ENCODE results near the gene CTSD. TPM values are rescaled to one million over a fixed set of nuclear protein-coding genes. Genes with fewer than 3 reads are reported as not detected.

The CTSD gene
- total and polyA plus RNA-seq, 4 donors, result 310 to 814 (median 553) TPM

DNA sequence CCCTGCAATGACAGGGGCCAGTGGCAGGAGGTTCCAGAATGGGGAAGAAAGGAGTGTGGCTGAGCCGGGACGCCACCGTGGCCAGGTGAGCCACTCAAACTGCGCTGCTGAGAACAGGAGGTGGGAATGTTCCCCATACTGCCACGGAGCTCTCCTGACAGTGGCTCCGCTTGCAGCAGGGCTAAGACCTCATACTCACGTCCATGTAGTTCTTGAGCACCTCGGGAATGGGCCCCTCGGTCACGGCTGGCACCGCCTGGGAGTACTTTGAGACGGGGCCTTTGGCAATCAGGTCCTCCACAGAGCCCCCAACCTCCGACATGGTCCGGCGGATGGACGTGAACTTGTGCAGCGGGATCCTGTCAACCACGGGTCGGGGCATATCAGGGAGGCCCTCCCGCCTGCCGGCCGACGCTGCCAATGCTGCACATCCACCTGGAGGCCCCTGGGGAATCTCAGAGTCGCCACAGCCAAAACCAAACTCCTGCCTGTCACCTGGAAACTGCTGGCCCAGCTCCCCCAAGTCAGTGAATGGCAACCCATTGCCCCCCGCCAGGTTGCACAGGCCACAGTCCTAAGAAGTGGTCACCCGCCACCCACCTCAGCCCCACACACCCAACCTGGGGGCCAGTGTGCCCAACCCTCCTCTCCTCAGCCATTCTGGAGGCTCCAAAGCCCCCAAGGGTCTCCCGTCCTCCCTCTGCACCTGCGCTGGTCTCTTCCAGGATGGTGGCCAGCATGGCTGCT, 2.4 kb downstream of the CTSD start:
- H3K9ac ChIP-seq (ENCODE audit: low read depth in 1 of 2, low read length in 2 of 2), result peak overlapping the region; percentile 21 to 25
- H3K36me3 ChIP-seq (ENCODE audit: control insufficient read depth in 4 of 4, insufficient read depth in 3 of 4, low read depth in 1 of 4, low read length in 3 of 4), result peaks cover 0 to 15% (median 6%) of the 10 kb centered on the region in 4 donors
- H3K9me3 ChIP-seq (ENCODE audit: control insufficient read depth in 4 of 4, low read length in 3 of 4), result no peaks in the 10 kb centered on the region
- H3K4me1 ChIP-seq (ENCODE audit: control insufficient read depth in 4 of 4, insufficient read depth in 4 of 4, low read length in 3 of 4), result peaks cover 34 to 70% (median 51%) of the 10 kb centered on the region in 4 donors
- TF ChIP-seq HNF4A (conservative IDR thresholded peaks at IDR 0.05) (no peak), SP1 (IDR thresholded peaks at IDR 0.05) (no peak), GABPA (IDR thresholded peaks at IDR 0.05 in 1 of 2, conservative IDR thresholded peaks at IDR 0.05 in 1 of 2) (no peak), RAD21 (IDR thresholded peaks at IDR 0.05) (no peak), TAF1 (conservative IDR thresholded peaks at IDR 0.05) (no peak), JUND (IDR thresholded peaks at IDR 0.05) (no peak)
- TF ChIP-seq, protein P1, sequence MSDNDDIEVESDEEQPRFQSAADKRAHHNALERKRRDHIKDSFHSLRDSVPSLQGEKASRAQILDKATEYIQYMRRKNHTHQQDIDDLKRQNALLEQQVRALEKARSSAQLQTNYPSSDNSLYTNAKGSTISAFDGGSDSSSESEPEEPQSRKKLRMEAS (IDR thresholded peaks at IDR 0.05), result no peak
- TF ChIP-seq, protein P2, sequence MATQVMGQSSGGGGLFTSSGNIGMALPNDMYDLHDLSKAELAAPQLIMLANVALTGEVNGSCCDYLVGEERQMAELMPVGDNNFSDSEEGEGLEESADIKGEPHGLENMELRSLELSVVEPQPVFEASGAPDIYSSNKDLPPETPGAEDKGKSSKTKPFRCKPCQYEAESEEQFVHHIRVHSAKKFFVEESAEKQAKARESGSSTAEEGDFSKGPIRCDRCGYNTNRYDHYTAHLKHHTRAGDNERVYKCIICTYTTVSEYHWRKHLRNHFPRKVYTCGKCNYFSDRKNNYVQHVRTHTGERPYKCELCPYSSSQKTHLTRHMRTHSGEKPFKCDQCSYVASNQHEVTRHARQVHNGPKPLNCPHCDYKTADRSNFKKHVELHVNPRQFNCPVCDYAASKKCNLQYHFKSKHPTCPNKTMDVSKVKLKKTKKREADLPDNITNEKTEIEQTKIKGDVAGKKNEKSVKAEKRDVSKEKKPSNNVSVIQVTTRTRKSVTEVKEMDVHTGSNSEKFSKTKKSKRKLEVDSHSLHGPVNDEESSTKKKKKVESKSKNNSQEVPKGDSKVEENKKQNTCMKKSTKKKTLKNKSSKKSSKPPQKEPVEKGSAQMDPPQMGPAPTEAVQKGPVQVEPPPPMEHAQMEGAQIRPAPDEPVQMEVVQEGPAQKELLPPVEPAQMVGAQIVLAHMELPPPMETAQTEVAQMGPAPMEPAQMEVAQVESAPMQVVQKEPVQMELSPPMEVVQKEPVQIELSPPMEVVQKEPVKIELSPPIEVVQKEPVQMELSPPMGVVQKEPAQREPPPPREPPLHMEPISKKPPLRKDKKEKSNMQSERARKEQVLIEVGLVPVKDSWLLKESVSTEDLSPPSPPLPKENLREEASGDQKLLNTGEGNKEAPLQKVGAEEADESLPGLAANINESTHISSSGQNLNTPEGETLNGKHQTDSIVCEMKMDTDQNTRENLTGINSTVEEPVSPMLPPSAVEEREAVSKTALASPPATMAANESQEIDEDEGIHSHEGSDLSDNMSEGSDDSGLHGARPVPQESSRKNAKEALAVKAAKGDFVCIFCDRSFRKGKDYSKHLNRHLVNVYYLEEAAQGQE (IDR thresholded peaks at IDR 0.05), result no peak
- TF ChIP-seq, protein P3, sequence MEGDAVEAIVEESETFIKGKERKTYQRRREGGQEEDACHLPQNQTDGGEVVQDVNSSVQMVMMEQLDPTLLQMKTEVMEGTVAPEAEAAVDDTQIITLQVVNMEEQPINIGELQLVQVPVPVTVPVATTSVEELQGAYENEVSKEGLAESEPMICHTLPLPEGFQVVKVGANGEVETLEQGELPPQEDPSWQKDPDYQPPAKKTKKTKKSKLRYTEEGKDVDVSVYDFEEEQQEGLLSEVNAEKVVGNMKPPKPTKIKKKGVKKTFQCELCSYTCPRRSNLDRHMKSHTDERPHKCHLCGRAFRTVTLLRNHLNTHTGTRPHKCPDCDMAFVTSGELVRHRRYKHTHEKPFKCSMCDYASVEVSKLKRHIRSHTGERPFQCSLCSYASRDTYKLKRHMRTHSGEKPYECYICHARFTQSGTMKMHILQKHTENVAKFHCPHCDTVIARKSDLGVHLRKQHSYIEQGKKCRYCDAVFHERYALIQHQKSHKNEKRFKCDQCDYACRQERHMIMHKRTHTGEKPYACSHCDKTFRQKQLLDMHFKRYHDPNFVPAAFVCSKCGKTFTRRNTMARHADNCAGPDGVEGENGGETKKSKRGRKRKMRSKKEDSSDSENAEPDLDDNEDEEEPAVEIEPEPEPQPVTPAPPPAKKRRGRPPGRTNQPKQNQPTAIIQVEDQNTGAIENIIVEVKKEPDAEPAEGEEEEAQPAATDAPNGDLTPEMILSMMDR (IDR thresholded peaks at IDR 0.05; ENCODE audit: low read depth, low read length, missing input control), result no peak
- 81% methylated on average over 28 of the region's 28 CpGs for WGBS
- H3K27ac ChIP-seq (ENCODE audit: low read depth in 1 of 2, low read length in 2 of 2), result peak overlapping the region; percentile 86 to 92
- H3K27me3 ChIP-seq (ENCODE audit: control insufficient read depth in 4 of 4, insufficient read depth in 4 of 4, low read length in 3 of 4), result no peaks in the 10 kb centered on the region
- H3K4me3 ChIP-seq (ENCODE audit: low read depth in 1 of 3, low read length in 3 of 3), result peak overlapping the region in 2 of 3 donors; percentile 84 to 95
- DNase-seq (ENCODE audit: low spot score), result no peak

DNA sequence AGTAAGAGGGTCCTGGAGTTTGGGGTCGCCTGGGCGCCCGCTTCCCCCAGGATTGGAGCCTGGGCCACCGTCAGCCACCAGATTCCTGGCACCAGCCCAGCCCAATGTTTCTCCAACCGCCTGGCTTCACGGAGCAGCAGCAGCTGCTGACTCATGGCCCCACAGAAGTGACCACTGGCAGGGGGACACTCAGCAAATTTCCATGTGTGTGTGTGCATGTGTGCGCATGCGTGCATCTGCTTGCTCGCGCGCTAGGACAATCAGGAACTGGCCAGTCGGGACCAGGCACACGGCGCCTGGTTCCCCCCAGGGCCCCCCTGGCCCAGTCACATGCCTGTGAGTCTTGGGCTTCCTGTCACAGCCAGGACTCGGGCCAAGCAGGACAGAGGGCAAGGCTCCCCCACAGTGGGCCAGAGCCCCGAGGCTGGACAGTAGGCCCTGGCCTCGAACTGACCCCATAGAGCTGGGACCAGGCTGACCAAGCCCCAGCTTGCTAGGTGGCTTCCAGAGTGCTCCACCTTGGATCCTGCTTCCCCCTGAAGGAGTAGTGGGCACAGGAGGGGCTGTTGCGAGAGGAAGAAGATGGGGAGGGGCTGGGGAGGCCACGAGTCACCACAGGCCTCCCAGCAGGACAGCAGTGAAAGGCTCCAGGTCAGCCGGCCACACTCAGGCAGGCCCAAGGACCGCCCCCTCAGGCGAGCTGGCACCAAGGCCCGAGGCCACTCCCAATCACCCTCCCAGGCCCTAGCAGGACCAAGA, 3.2 kb downstream of the CTSD start:
- peak overlapping the region in 1 of 3 donors; percentile 5 for H3K4me3 ChIP-seq (ENCODE audit: low read depth in 1 of 3, low read length in 3 of 3)
- TF ChIP-seq NR2F2 (IDR thresholded peaks at IDR 0.05) (peak; percentile 75), FOXA2 (IDR thresholded peaks at IDR 0.05) (no peak), SP1 (IDR thresholded peaks at IDR 0.05) (peak; percentile 65), RXRA (IDR thresholded peaks at IDR 0.05) (peak; percentile 76 to 84), RAD21 (IDR thresholded peaks at IDR 0.05) (no peak), FOXA1 (IDR thresholded peaks at IDR 0.05) (no peak), JUND (IDR thresholded peaks at IDR 0.05) (peak in 1 of 2 donors; percentile 63)
- TF ChIP-seq, protein P4, sequence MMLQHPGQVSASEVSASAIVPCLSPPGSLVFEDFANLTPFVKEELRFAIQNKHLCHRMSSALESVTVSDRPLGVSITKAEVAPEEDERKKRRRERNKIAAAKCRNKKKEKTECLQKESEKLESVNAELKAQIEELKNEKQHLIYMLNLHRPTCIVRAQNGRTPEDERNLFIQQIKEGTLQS (IDR thresholded peaks at IDR 0.05), result no peak
- TF ChIP-seq, protein P1 (IDR thresholded peaks at IDR 0.05), result peak; percentile 74
- TF ChIP-seq, protein P2 (IDR thresholded peaks at IDR 0.05), result no peak
- peak overlapping the region in 1 of 2 donors; percentile 12 for H3K9ac ChIP-seq (ENCODE audit: low read depth in 1 of 2, low read length in 2 of 2)
- no peaks in the 10 kb centered on the region for H3K27me3 ChIP-seq (ENCODE audit: control insufficient read depth in 4 of 4, insufficient read depth in 4 of 4, low read length in 3 of 4)
- 53% methylated on average over 23 of the region's 23 CpGs for WGBS
- peaks cover 37 to 77% (median 56%) of the 10 kb centered on the region in 4 donors for H3K4me1 ChIP-seq (ENCODE audit: control insufficient read depth in 4 of 4, insufficient read depth in 4 of 4, low read length in 3 of 4)
- peaks cover 0 to 18% (median 6%) of the 10 kb centered on the region in 4 donors for H3K36me3 ChIP-seq (ENCODE audit: control insufficient read depth in 4 of 4, insufficient read depth in 3 of 4, low read depth in 1 of 4, low read length in 3 of 4)
- peak; percentile 58 for DNase-seq (ENCODE audit: low spot score)
- H3K9me3 ChIP-seq (ENCODE audit: control insufficient read depth in 4 of 4, low read length in 3 of 4), result no peaks in the 10 kb centered on the region
- H3K27ac ChIP-seq (ENCODE audit: low read depth in 1 of 2, low read length in 2 of 2), result peak overlapping the region; percentile 86 to 92

Measured in liver (tissue), 9 donors.